KBM-7 (cell line): ENCODE data around the gene ADGRA1.
"Not testable (repeated sequence)": the region's sequence is repeated elsewhere in the genome, so short reads cannot be mapped to it uniquely, and the experiment has no call there.

Experiments
- DNase-seq: peaks from one replicate; pipeline ENCODE4 v3.0.0-alpha.2; 2015
- in situ Hi-C: fragments of 300-500 bp; cut with MboI; formaldehyde crosslinking; loops from 2 replicates; pipeline ENCODE4 v1.14.3; 2020; ENCODE audit warnings: low sequenced_read_pairs, low pct_unique_long_range_greater_than_20kb, mixed read lengths

ADGRA1 gene

DNA sequence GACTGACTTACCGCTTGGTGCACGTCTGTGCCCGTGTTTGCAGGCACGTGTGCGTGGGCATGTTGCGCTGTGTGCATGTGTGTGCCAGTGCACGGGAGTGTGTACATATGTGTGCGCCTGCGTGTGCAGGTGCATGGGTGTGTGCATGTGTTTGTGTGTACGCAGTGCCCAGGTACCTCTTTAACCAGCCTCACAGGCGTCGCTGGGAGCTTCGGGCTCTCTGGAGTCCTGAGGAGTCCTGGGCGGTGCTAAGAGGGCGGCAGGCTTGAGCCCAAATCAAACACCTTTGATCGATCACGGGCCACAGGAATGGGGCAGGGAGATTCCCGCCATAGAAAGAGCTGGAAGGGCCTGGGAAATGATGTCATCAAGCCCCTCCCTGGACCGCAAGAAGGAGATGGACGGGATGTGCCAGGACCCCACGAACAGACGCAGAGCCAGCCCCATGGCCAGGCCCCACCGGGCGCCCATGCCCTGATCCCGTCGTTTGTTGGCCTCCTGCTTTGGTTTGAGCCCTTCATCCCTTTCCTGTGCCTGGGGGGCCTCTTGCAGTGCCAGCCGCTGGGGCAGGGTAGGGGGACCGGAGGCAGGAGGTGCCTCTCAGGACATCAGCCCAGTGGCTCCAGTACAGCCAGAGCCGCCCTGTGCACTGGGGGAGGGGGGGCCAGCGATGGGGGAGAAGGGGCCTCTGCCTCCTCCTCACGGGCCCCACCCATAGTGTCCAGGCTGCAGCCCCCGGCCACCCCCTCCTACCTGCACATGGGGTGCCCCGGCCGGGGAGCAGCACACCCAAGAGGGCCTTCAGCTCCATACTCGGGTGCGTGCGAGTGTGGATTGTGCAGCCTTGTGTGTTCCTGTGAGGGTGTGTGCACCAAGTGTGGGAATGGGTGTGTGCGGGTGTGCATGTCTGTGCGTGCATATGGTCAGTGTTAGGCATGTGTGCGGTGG, 78.1 kb downstream of the ADGRA1 start:
- in situ Hi-C loops: no loop called here

DNA sequence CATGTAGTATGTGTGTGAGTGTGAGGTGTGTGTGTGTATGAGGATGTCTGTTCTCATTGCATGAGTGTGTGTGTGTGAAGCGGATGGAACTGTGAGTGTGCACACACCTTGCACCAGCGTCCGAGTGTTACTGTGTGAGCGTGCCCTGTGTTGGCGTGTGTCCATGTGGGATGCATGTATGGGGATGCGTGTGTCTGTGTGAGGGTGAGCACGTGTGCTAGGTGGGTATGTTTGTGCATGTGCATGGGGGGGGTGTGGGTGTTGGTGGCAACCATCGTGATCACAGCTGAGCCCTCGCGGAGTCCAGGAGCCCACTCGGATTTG, 78.7 kb downstream of the ADGRA1 start:
- in situ Hi-C loops: no loop called here
- no peak for DNase-seq

More for the DNA sequence above, 78.1 kb downstream of the ADGRA1 start:
- no peak for DNase-seq

DNA sequence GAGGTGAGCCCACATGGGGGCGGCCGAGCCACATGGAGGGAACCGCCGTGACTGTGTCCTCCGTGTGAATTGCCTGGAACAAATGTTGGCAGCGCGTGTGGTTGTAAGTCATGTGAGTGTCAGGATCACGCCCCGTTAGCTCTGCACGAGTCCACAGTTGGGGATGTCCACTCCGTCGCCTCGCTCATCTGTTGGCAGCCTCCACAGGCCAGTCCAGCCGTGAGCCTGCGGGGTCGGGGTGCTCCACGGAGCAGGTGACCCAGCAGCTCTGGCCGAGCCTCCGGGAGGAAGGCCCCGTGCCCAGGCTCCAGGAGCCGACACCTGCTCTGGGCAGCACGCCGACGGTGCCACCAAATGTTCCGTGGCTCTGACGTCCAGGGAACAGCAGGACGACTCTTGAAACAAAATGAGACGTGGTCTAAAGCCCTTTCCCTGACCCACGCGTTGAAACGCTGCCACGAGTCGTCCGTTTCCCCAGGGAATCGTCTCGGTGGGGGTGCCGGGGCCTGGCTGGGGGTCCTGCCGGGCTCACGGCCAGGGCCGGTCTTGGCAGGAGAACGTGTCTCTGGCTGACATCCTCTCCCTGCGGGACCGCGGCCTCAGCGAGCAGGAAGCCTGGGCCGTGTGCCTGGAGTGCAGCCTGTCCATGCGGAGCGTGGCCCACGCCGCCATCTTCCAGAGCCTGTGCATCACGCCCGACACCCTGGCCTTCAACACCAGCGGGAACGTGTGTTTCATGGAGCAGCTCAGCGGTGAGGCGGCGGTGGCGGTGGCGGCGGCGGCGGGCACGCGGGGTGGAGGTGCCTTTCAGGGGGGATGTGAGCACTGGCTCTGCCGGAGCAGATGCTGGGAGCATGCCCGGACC, 79.3 kb downstream of the ADGRA1 start:
- in situ Hi-C loops: no loop called here

DNA sequence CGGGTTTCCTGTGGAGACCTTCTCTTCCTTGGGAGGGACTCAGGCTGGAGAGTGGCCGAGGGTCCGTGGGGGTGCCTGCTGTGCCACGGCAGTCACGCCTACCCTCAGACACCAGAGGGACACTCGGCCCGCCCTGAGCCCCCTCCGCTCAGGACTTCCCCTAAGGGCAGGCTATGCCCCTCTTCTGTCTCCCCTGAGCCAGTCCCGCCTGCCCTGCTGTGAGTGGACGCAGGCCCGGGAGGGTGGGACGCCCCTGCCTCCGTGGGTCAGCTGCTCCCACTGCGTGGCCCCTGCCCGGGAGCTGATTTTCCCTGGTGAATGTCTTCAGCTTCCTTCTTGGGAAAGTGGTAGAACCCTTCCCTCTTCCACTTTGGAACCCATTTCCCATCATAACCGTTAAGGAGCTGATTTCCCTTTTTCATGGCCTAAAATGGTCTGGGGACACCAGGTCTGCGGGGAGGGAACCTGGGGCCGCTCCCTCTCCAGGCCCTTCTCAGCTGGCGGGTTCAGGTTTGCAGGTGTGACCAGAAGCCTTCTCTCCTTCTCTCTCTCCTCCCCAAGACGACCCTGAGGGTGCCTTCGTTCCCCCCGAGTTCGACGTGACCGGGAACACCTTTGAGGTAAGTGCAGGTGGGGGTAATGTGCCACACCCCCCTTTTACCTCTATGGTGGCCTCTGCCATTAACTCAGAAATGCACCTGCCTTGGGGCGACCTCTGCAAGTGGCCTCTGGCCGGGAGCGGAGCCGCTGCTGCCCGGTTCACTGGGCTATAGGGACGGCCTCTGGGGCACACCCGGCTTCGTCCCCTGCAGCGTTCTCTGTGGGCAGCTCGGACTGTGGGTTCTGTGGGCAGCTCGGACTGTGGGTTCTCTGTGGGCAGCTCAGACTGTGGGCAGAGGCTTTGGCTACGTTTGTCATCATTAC, 80.2 kb downstream of the ADGRA1 start:
- in situ Hi-C loops: no loop called here
- no peak for DNase-seq

More for the DNA sequence above, 79.3 kb downstream of the ADGRA1 start:
- no peak for DNase-seq

DNA sequence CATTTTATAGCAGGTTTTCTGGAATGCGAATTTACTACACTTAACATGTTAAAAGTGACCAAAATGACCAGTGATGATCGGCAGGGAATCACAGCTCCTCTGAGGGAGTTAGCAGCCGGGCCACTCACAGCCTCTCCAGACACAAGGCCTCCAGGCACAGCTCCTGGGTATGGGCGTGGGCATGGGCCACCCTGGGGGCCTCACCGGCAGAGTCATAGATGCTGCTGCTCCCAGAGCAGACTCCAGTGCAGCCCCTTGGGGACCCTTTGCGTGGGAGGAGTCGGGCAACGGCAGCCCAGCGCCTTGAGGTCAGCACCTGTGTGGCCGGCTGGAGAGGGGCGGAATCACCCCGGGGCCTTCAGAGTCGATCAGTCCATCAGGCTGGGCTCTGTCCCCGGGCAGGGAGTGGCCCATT, 80.9 kb downstream of the ADGRA1 start:
- in situ Hi-C loops: no loop called here
- DNase-seq: no peak

DNA sequence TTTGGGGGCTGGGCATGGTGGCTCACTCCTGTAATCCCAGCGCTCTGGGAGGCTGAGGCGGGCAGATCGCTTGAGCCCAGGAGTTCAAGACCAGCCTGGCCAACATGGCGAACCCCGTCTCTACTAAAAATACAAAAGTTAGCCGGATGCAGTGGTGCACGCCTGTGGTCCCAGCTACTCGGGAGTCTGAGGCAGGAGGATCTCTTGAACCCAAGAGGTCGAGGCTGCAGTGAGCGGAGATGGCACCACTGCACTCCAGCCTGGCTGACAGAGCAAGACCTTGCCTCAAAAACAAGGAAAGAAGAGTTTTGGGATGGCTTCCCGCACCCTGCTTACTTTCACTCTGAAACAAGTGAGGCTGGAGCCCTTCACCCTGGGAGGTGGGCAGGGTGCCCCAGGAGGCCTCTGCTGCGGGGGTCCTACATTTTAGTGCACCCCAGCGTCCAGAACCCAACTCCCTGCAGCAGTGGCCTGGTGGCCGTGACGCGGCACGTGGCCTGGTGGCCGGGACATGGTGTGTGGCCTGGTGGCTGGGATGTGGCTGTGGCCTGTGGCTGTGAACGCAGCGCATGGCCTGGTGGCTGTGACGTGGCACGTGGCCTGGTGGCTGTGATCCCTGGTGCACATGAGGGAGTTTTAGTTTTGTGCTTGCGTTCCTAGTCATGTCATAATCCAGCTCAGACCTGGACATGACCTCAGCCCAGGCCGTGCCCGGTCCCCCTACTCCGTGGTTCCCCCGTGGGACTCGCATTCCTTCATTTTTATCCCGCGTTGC, 81.6 kb downstream of the ADGRA1 start:
- in situ Hi-C loops: no loop called here

DNA sequence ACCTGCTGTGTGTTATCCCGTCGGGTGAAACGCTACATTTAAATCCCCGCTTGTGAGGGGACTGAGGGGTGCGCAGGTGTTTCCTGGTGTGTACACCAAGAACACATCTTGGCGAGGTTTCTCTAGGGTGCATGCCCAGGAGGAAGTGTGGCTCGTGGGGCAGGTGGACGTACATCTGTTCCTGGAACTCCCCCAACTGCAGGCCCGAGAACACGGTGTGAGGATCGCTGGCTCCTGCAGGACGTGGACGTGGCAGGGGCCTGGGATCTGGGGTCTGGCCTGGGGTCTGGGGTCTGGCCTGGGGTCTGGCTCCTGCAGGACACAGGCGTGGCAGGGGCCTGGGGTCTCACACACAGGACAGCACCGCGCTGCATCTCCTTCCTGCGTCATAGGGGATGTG, 82.4 kb downstream of the ADGRA1 start:
- DNase-seq: no peak
- in situ Hi-C loops: no loop called here

More for the DNA sequence above, 81.6 kb downstream of the ADGRA1 start:
- no peak for DNase-seq

DNA sequence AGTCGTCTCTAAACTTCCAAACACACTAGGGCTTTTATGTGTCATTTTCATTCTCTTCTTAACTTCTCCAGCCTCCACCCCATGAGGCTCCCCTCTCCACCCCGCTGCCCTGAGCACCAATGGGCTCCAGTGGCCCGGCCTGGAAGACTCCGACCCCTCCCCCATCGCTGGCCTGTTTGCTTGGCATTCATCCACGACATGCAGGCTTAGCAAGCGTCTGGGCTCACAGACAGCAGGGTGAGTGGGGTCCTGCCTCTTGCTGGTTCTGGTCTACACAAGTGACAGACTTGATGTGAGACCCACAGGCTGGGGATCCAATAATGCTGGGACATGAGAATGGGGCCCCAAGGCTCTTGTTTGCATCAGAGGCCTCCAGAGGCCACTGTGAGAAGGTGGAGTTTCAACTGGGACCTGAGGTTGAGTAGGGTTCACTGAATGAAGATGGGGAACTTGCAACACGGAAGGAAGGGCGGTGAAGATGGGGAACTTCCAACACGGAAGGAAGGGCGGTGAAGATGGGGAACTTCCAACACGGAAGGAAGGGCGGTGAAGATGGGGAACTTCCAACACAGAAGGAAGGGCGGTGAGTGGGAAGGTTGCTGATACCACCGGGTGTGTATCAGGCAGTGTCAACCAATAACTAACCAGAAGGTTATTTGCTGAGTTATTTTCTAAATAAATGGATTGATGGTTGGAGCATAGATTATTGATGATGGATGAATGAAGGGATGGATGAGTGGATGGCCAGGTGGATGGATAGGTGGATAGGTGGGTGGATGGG, 86.3 kb downstream of the ADGRA1 start:
- DNase-seq: no peak
- in situ Hi-C loops: no loop called here

DNA sequence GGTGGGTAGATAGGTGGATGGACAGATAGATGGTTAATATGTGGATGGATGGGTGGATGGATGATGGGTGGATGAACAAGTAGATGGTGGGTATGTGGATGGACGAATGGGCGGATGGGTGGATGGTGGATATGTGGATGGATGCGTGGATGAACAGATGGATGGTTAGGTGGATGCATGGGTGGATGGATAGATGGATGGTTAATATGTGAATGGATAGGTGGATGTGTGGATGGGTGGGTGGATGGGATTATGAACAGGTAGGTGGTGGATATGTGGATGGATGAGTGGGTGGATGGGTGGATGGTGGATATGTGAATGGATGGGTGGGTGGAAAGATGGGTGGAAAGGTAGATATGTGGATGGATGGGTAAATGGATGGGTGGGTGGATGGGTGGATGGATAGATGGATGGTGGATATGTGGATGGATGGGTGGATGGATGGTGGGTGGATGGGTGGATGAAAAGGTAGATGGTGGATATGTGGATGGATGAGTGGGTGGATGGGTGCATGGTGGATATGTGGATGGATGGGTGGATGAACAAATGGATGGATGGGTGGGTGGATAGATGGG, 87.1 kb downstream of the ADGRA1 start:
- DNase-seq: no peak
- in situ Hi-C loops: no loop called here

DNA sequence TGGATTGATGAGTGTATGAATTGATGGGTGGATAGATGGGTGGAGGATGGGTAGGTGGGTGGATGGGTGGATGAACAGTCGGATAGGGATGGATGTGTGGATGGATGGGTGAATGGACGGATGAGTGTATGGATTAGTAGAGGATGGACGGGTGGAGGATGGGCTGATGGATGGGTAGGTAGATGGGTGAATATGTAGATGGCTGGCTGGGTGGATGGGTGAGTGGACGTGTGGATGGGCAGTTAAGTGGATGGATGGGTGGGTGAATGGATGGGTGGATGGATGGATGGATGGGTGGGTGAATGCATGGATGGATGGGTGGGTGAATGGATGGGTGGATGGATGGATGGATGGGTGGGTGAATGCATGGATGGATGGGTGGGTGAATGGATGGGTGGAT, 87.9 kb downstream of the ADGRA1 start:
- in situ Hi-C loops, DNase-seq: not testable (repeated sequence)

DNA sequence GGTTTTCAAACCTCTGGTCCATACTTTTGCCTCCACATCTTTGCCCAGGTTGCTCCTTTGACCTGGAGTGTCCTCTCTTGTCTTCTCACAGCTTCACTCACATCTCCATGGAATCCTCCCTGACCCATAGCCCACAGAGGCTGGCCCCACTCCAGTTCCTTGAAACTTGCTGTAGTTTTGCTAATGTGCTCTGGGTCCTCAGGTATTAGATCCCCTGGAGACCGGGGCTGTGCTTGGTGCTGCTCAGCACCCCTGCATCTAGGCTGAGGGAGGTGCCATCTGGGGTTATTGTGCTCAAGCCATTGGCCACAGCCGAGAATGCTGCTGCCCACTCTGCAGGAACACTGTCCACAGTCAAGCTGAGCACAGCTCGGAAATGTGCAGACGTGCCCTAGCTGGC, 88.8 kb downstream of the ADGRA1 start:
- no peak for DNase-seq
- in situ Hi-C loops: no loop called here

DNA sequence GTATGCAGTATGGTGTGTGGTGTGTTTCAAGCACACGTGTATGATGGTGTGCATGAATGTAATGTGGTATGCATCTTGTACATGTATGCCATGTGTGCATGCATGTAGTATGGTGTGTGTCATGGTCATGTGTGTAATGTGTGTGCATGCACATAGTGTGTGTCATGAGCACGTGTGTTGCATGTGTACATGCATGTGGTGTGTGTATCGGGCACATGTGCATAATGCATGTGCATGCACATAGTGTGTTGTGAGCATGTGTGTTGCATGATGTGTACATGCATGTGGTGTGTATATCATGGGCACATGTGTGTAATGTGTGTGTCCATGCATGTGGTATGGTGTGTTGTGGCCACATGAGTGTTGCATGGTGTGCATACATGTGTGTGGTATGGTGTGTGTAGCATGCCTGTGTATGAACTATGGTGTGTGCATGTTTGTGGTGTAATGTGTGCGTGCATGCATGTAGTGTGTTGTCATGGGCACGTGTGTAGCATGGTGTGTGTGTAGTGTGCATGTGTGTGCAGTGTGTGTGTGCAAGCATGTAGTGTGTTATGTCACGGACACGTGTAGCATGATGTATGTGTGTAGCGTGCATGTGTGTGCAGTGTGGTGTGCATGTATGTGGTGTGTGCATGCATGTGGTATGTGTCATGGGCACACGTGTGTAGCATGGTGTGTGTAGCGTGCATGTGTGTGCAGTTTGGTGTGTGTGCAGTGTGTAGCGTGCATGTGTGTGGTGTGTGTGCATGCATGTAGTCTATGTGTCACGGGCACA, 89.8 kb downstream of the ADGRA1 start:
- in situ Hi-C loops: no loop called here
- DNase-seq: no peak

DNA sequence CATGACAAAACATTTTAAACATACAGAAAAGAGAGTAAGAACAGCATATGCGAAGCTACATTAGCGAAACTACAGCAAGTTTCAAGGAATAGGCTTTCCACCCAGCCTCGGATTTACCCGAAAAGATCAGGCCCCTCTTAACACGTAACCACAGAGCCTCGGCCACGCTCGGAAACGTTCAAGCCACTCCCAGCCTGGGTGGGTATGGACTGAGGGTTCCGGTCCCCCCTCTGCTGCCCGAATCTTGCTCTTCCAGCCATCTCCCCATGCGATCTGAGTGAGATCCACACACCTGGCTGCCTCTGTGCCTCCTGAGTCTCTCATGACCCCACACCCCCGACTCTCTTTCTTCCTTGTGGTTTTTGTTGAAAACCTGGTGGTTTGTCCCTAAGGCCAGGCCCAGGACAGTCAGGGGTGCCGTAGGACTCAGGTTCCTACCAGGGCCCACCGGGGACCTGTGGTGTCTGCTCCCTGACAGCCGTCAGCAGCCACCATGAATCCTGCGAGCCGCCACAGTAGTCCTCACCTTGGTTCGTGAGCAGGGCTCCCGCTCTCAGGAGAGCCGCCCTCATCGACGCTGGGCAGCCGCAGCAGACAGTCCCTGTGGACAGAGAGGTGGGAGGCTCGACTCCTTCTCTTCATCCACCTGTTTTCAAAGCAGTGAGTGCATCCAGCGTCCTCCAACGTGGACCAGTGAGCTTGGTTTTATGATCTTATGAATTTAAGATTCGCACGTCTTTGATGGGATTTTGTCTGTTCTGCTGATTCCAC, 90.8 kb downstream of the ADGRA1 start:
- in situ Hi-C loops: no loop called here
- DNase-seq: no peak

DNA sequence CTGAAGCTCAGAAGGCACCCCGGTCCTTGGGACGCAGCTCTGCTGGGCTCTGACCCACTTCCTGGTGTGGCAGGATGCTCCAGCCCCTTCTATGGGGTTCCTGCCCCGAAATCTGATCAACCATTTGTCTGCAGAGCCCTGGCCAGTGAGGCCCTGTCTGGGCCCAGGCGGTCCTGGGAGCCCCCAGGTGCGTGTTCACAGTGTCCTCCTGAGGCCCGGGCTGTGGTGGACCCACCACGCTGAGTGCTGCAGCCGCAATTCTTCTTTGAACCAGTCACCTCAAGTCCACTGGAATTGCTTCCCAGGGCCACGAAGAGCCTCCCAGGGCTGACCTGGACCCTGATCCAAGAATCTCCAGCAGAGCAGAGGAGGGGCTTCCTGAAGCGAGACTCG, 91.4 kb downstream of the ADGRA1 start:
- DNase-seq: no peak
- in situ Hi-C loops: no loop called here

DNA sequence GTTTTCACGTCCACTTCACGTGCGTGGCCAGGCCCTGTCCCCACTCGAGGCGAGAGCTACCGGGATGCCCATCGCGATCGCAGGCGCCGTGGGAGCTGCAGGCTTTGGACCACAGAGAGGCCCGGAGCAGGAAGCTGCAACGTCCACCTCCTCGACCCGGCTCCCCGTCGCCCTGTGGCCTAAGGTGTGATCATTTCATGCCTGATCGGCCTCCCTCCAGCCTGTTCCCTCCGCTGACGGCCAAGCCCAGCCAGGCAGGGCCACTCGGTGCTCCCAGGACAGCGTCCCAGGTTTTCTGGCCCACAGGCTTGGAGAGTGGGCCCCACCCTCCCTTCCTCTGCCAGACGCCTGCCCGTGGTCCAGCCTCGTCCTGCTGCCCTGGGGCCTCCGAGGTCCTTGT, 91.9 kb downstream of the ADGRA1 start:
- no peak for DNase-seq
- in situ Hi-C loops: no loop called here
